ENCODE results near the gene ADORA2A.

Gene ADORA2A

GRCh38 chr22:24404561-24405275 lies 22.7 kb upstream of the ADORA2A start:
- DNase-seq, result no peak

DNA sequence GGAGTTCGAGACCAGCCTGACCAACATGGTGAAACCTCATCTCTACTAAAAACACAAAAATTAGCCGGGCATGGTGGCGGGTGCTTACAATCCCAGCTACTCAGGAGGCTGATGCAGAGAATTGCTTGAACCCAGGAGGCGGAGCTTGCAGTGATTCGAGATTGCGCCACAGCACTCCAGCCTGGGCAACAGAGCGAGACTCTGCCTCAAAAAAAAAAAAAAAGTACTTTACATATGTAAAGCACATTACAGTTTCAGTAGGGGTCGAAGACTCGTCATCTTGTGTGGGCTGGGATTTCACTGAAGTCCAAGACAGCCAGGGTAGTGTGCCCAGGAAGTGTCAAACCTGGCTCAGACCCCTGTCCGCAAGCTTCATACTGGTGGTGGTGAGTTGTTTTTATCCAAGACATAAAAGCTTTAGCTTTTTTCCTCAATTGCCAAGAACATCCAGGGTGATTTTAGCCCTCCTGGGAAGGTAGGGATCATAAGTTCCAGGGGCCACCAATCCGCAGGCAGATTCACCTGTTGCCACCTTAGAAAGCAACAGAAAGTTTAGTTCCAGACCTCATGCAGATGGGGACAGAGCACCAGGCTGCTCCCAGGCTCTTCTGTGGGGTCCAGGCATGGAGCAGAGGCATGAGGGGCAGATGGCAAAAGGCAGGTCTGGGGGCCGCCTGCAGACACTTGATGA lies 21.6 kb upstream of the ADORA2A start:
- peak in 1 of 2 experiments; percentile 11 for DNase-seq

GRCh38 chr22:24406322-24407277 lies 20.8 kb upstream of the ADORA2A start:
- DNase-seq, result peak; percentile 14 to 17

GRCh38 chr22:24407278-24407665 lies 20.1 kb upstream of the ADORA2A start:
- DNase-seq, result peak in 1 of 2 experiments; percentile 21

DNA sequence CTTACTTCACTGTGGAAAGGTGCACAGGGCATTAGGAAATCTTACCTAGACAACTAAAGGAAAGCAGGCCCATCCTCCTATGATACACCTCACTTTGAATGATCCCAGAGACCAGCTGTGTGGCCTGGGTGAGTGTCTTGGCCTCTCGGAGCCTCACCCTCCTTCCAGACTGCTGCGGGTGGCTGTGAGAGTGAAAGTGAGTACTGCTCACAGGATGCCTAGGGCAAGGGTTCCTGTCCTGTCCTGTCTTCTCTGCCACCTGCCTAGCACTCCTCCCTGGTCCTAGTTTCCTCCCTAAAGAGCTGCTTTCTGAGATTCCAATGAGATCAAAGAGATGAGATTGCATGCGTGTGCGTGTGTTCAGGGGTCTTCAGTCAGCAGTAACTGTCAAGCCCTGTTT lies 19.5 kb upstream of the ADORA2A start:
- no peak for DNase-seq

DNA sequence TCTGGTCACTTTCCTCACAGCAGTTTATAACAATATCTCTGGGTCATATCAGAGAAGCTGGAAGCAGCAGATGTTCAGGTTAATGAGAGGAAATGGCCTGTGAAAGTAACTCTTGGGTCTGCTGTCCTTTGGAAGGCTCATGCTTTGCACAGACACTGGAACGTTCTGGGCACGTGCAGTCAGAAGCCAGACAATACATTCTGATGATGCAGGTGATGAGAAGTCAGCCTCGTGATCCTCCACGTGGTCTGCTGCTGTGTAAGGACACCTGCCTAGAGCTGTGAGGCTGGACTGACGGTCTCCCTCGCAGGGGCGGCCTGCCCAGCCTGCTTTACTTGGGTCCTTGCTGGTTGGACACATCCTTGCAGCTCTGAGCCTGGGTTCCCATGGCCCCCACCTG lies 18.8 kb upstream of the ADORA2A start:
- DNase-seq, result no peak

GRCh38 chr22:24409707-24410106 lies 17.7 kb upstream of the ADORA2A start:
- no peak for DNase-seq

DNA sequence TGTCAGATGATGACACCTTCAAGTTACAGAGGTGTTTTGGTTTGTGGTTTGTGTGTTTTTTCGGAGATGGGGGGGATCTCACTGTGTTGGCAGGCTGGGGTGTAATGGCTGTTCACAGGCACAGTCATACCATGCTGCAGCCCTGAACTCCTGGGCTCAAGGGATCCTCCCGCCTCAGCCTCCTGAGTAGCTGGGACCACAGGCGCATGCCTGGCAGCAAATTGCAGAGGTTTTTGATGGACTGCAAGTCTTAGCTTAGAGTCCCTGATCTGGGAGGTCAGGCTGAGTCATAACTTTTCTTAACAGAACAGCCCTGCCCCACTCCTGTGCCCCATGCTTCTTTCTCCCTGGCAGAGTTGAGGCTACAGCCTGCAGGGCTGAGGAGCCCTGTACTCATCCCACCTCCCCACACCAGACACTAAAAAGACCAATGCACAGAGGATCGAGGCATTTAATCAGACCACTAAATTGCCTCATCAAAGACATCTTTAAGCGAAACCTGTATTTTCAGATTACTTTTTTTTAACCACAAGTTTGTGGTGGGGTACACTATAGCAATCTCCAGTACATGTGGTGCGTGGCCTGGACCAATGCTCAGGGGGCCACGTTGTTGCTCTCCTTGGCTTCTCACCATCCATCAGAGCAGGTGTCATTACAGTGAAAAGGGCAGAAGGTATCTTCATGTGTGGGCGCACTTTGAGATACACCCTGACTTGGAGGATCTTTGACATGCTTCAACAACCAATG lies 17.1 kb upstream of the ADORA2A start:
- DNase-seq, result peak; percentile 35 to 54

GRCh38 chr22:24411256-24412004 lies 16.0 kb upstream of the ADORA2A start:
- DNase-seq, result peak in 1 of 2 experiments; percentile 16

DNA sequence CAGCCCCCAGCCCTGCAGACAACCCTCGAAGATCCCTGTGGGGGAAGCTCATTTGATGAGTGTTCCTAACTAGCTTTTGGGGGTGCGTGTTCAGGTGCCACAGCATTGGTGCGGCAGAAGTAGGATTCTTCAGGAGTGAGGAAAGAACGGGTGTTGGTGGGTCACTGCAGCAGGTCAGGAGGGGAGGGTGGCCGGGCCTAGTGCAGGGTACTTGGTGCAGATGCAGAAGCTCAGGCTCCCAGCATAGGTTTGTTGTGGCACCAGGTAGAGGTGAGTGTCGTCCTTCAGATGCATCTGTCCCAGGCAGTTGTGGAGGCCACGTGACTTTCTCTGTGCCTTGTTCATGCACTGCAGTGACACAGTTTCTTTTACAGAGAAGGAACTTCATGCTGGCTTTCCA lies 15.1 kb upstream of the ADORA2A start:
- no peak for DNase-seq

DNA sequence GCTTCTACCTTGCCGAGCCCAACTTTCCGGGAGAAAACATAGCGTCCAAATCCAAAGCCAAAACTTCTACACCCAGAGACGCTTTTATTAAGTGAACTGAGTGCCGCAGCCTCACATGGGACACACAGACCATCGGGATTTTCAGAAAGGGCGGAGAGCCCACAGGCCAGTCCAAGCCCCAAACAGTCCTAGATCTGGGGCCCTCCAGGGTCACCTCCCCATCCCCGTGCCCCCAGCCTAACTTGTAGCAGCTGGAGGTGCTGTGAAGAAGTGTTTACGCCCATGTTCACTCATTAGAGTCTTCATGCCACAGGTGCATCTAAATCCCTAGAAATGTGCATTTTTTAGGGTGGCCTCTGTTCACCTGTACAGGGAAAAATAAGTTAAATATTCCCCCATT lies 14.1 kb upstream of the ADORA2A start:
- no peak for DNase-seq

GRCh38 chr22:24413736-24414385 lies 13.5 kb upstream of the ADORA2A start:
- no peak for DNase-seq

- DNase-seq, result no peak
These were observed 12.9 kb upstream of the ADORA2A start for GRCh38 chr22:24414523-24414922.

DNA sequence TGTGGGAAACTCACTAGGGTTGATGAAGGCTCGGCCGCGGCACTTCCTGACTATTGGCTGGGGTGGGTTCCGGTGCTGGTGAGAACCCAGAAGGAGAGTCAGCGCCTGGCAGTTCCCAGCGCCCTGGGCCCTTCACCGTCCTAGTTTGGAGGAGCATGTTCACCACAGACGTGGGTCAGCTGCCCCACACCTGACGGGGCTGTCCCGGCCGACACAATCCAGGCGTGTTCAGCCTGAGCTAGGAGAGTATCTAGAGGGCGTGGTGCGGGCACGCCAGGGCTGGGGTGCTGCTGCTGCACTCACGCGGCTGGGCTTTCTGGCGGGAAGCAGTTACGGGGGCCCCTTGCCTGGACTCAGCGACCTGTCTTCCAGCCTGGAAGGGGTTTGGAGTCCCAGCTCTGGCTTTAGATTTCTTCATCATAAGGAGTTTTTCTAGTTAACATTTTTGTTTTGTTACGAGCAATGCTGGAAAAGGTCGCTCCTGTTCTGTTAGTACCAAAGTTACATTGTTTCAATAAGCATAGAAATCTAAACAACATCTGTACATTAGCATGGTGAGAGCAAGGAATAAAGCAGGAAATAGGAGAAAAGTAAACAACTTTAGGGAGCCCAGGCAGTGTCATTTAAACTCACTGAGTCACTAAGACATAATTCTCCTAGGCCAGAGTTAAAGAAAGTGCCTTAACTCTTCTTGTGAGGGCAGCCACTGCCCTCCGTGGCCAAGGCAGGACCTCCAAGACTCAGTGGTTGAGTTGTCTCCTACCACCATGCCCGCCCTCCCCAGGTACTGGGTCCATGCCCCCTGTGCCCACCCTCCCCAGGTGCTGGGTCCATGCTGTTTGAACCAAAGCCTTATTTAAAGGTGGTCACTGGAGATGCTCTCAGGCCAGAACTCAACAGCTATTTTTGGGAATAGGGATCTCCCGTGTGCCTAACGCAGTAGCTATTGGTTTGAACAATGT lies 12.1 kb upstream of the ADORA2A start:
- DNase-seq, result no peak

GRCh38 chr22:24416095-24416494 lies 11.3 kb upstream of the ADORA2A start:
- no peak for DNase-seq

DNA sequence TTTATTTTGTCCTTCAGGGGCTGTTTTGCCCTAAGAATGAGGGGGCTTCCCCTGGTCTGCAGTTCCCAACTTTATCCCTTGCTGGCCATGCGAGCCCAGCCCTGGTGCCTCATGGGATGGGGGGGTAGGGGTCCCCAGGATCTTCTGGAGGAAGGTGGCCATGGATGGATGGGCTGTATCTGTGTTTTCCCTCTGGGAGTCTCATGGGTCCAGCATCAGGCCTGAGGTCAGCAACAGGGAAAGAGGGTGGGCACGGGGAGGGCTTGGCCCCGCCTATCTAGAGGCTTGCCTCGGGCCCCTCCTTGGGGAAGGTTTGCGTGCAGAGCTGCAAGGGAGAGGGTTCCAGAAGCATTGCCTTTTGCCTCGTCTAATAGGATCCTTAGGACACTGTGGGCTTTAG lies 10.8 kb upstream of the ADORA2A start:
- no peak for DNase-seq

DNA sequence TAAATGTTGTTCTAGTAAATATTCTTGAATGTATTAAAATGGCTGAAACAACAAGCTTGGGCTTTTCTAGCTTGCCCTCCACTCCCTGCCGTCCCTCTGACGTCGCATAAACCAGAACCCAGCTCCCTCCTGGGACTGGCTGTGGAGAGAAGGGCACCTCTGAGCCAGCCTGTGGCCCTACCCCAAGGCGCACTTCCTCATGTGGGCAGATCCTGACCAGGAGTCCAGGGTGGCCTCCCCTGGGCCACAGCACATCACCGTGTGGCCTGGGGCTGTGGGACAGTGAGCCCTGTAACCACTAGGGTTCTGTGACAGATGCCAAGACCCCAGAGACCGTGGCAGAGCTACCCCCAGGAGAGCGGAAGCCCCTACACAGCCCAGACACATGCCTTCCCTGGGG lies 10.2 kb upstream of the ADORA2A start:
- no peak for DNase-seq

DNA sequence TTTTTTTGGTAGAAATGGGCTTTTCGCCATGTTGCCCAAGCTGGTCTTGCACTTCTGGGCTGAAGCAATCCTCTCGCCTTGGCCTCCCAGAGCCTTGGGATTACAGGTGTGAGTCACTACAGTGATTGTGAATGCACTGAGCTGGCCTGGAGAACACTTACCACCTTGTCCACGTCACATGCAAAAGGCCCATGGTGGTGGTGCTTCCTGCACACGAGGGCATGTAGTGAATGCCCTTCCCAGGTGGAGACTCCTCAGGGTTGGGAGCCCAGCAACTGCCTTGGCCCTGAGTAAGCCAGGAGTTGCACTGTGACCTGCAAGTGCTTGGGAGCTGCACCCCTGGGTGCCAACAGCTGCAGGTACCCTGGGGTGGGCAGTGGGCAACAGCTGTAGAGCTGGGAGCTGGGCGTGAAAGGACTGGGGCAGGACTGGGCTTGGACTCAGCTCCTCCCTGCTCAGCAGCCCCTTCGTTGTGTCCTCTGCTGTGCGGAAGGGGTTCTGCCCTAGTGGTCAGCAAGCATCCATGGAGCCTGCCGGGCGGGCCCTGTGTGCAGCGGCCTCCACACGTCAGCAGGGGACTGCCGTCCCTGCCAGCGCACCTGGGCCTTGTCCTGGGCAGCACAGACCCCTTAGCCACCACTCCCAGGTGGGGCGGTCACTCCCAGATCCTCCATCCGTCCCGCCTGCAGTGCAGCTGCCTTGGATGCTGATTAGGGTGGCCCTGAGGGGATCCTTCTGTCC lies 9.3 kb upstream of the ADORA2A start:
- DNase-seq, result no peak

DNA sequence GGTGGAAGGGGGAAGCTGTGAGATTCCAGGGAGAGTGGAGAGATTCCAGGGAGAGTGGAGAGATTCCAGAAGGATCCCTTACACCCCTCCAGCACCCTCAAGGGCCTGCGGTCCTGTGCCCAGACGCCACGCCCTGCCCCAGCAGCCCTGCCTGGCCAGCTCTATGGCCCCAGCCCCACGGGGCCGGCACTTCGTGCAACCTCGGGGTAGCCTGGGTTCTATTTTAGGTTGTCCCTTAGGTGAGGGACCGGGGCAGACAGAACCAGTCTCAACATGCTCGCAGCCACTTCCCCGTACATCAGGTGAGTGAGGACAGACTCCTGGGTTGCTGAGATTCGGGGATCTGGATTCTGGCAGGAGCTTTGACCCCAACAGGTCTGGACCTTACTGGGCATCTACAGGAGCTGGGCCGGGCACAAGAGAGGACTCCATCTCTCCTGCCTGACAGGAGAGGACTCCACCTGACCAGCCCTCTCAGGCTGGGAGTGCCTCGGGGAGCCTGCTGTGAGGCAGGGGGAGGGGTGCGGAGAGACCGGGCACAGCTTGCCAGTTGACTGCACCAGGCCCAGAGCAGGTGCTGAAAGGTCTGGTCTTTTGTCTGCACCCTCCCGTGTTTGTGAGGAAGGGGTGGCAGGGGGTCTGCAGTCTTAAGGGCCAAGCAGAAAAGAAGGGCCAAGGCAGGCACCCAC lies 8.5 kb upstream of the ADORA2A start:
- no peak for DNase-seq
